HL-60 (cell line): ENCODE data around the gene KLF3.

Source experiments
- CTCF ChIP-seq: IDR thresholded peaks from one replicate; pipeline ENCODE4 v1.5.1; 2011; ENCODE audit warnings: low read length, control low read depth, inconsistent platforms; ENCODE audit not compliant: insufficient read depth
- GABPA ChIP-seq: IDR thresholded peaks from 2 replicates; pipeline ENCODE4 v1.6.1; 2012; ENCODE audit warnings: low read depth

GRCh38 chr4:38706301-38706700 is 42.3 kb downstream of the KLF3 start:
- TF ChIP-seq GABPA (no peak), CTCF (no peak)
